Neural progenitor cell (in vitro differentiated cells): ENCODE results near the gene C1GALT1C1L.

Source experiments
- CTCF ChIP-seq: fragments of 200-600 bp; sonication (generic); IDR thresholded peaks from 2 replicates; pipeline ENCODE4 v1.5.1; 2017; ENCODE audit warnings: antibody characterized with exemption, mild to moderate bottlenecking
- EZH2 ChIP-seq: fragments of 200-600 bp; sonication (generic); IDR thresholded peaks from 2 replicates; pipeline ENCODE4 v1.6.1; 2017; ENCODE audit warnings: antibody characterized with exemption, mild to moderate bottlenecking, moderate library complexity

GRCh38 chr2:43648994-43649701 is 27.1 kb downstream of the C1GALT1C1L start:
- TF ChIP-seq CTCF (no peak), EZH2 (no peak)
